CD4-positive, alpha-beta T cell treated with Interleukin-17A for 1 hour (primary cell): Measurements from ENCODE around the gene FAM83D.
"Not testable (repeated sequence)": the region's sequence is repeated elsewhere in the genome, so short reads cannot be mapped to it uniquely, and the experiment has no call there.

Experiments used
- DNase-seq: peaks from one replicate; pipeline ENCODE4 v3.0.0-alpha.2; 2020

FAM83D gene

DNA sequence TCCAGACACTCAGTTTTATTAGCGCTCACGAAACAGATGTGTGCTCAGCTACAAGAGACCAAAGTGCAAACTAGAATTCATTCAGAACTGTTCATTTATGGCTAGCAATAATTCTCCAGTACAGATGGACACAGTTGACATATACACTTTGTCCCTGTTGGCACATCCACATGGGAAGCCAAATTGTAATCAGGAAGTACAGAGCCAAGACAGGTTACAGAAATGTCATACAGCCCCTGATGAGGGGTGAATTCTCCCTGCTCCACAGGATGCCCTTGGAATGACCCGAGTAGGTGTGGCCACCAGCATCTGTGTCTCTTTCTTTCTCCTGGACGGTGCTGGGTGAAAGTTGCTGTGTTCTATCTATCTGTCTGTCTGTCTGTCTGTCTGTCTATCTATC, 43.5 kb downstream of the FAM83D start:
- no peak for DNase-seq

DNA sequence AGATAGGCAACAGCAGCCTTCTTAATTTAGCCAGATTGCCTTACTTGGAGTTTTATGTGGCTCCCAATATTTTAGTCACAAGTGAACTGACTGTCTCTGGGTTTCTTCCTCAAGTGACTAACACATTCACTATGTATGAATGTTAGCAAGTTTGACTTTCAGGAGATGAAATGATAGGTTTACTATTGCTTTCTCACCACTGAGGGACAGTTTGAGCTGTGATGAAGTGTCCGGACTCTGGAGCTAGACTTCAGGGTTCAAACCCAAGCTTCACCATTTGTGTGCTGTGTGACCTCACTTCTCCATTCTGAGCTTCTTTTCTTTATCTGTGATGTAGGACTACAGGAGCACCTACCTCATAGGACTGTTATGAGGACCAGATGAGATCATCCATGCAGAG, 44.1 kb downstream of the FAM83D start:
- no peak for DNase-seq

DNA sequence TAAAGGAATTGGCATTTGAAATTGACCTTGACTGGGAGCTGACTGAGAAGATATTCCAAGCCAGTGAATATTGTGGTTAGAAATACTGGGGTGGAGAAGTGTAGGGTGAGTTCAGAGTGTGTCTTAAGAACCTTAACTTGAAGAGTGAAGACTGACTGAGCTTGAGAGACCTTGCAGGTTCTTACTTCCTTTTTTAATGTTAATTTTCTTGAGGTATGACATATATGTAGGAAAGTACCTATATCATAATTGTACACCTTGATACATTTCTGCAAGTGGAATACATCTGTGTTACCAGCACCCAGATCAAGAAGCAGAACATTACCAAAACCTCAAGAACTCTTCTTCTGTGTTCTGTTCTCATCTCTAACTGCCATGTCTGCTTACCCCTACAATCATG, 46.9 kb downstream of the FAM83D start:
- no peak for DNase-seq

DNA sequence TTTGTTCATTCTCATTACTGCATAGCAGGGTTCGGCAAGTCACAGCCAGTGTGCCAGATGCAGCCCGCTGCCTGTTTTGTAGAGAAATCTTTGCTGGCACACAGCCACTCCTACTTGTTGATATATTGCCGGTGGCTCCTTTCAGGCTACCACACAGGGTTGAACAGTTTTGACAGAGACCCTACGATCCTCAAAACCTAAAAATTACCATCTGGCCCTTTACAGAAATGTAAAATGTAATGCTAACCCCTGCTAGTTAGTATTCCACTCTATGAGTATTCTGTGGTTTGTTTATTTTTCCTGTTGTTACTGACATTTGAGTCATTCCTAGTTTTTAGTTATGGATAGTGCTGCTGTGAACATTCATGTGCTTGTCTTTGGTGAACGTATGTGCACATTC, 47.4 kb downstream of the FAM83D start:
- no peak for DNase-seq

DNA sequence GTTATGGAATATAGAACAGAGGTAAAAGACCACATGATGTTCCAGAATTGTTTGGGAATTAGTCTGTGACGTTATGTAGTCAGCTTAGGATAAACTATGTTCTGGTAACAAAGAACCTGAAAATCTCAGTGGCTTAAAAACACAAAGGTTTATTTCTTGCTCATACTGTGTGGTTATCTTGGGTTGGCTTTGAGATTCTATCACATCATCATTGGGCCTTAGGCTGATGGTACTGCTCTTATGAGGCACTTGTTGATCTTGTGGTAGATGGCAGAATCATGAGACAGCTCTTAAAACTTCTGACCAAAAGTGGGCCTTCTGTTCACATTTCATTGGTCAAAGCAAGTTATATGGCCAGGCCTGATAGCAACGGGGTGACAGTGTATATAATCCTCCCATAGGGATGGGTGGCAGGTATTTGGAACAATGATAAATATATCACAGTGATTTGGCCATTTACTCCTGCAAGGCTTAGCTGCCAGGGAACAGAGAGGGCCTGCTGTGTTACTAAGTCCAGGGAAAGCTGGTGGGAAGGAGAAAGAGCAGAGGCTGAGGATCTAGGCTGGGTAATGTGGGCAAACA, 49.4 kb downstream of the FAM83D start:
- no peak for DNase-seq

DNA sequence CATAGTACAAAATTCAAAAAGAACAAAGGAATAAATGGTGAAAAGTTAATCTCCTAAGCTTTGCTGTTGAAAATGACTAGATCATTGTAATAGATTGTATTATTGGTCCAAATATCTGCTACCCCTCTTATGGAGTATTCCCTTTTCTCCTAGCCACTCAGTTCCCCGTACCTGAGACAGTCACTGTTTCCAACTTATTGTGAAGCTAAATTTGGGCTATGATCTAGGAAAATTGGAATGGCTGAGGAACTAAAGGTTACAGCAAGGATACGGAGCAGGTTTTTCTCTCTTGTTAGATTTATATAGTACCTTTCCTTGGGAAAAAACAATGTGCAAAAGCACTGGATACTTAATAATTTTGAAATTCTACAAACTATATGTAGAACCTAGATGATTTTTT, 53.2 kb downstream of the FAM83D start:
- DNase-seq, result no peak

DNA sequence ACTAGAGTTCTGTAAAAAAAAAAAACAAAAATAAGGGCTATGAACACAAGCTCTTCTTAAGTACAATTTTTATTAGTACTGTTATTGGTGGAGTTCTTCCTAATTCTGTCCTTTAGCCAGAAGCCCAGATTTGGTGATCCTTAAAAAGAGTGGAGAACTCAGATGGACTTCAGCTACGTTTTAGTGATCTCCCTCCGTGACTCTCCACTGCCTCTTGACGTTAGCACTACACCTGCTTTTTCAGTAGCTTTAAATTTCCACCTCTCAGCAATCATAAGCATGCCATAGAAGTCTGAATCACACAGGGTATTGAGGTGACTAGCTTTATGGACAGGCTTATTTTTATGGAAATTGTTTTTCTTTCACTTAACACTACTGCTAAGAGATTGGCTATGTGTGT, 53.6 kb downstream of the FAM83D start:
- DNase-seq, result no peak

DNA sequence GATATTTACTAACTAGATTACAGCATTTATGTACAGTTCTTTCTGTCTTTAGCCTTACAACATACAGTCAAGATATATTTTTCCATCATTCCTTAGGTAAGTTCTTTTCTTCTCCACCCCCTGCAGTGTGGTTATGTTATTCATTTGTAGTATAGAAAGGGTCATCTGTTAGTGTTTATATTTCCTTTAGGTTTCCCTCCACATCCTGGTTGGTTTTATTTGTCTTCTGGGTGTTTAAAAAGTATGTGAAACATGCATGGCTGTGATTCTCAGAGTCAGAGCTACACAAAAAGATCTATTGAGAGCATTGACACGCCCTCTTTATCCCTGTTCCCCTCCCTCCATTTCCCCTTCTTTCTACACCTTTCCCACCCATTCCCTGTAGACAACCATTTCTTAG, 56.1 kb downstream of the FAM83D start:
- DNase-seq, result no peak

DNA sequence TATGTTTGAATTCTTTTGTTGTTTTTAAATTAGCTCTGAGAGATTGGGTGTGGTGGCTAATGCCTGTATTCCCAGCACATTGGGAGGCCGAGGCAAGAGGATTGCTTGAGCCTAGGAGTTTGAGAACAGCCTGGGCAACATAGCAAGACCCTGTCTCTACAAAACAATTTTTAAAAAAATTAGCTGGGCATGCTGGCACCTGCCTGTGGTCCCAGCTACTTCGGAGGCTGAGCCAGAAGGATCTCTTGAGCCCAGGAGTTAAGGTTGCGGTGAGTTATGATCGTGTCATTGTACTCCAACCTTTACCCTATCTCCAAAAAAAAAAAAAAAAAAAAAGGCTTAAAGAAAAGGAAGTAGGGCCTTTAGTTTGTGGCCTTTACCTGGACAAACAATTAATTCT, 58.8 kb downstream of the FAM83D start:
- no peak for DNase-seq

DNA sequence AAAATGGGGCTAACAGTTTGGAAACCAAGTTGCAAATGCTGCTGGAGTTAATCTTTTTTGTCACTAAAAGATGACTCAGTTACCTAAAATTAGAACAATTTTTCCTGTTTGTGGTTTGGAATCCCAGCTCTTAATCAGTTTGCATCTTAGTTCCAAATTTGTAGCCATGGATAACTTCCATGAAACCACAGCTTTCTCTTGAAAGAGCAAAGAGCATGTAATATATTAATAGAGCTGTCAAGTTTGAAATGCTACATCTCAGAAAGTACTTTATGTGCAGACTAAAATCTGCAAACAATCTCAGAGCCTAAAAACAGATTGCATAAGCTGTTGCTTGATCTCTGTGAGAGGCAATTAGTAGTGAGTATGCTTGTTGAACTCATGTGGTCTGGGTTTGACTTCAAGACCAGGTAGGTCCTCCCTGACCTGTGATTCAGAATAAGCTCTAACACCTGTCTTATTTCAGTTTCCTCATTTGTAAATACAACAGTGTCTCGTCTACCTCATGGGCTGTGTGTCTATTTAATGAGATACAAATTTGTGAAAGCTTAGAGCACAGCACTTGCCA, 59.5 kb downstream of the FAM83D start:
- no peak for DNase-seq

DNA sequence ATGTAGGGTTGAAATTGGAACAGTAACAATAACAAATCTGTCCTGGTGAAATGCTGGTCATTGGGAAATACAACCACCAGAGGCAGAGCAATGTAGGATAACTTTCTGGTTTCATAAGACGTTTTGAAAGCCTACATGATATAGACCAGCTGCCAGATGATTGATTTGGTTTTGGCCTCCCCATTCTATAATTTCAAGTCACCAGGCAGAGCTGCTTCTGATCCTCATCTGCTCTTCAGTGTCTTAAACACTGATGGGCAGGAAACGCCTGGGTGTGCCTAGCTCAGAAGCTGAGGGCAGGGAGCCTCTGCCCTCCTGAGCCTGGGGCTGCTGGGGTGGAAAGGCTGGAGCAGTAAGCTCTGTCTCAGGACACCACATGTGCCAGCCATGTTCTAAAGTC, 60.4 kb downstream of the FAM83D start:
- DNase-seq, result no peak

DNA sequence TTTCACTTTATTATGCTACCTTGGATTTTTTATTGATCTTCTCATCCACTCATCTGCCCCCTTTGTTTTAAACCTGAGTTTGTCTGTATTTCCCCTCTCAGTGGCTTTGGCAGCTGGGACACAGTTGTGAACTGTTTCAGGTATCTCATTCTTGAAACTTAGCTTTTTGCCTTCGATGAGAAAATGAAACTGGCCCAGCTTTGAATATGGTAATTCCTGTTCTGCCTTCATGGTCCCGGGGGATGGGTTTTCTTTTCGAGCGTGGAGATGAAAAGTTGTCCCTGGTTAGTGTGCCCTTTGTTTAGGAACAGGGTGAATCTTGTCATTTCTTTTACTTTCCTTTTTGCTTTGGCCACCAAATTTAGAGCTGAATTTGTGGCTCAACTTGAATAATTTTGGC, 61.6 kb downstream of the FAM83D start:
- DNase-seq, result no peak

DNA sequence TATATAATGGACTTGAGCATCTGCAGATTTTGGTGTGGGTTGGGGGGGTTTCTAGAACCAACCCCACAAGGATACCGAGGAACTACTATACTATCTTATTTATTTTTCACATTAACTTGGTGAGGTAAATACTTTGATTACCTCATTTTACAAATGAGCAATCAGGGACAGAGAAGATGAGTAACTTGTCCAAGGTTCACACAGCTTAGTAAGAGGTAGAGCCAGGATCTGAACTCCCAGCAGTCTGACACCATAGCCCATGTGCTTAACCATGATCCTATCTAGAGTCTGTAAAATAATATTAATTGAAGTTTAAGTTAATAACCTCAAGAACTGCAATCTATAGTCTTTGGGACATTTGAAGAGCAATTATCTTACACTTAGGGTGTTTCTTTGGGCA, 64.5 kb downstream of the FAM83D start:
- no peak for DNase-seq

DNA sequence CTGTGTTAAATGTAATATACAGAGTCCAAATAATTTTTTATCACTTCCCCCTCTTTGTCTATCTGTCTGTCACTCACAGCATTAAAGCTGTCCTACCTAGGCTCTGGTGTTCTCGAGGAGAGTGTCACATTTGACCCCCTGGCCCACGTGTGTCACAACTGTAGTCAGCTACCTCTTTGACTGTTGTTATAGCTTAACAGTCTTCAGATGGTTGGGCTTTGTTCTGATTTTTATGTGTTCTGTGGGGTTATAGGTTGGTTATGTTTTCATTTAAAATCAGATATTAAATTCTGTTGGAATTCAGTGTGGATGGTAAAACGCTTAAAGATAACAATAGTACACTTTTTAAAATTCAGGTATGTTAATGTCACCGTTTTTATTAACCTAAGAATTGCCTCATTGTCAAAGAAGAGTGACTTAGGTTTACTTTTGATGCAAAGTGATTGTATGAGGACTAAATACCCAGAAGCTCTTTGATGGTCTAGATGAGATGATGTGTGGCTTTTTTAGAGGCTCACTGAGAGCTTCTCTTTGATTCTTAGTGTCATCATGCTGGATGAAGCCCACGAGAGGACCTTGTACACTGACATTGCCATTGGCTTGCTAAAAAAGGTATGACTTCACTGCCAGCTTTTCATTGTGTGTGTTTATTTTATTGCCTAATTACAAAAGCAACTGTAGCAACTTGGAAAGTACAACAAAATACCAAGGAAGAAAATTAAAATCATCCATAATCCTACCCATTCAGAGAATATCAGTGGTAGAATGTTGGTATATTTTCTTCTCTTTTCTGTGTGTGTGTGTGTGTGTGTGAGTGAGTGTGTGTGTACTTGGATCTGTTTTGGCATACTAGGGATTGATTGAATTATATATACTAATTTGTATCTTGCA, 65.8 kb downstream of the FAM83D start:
- DNase-seq, result no peak

DNA sequence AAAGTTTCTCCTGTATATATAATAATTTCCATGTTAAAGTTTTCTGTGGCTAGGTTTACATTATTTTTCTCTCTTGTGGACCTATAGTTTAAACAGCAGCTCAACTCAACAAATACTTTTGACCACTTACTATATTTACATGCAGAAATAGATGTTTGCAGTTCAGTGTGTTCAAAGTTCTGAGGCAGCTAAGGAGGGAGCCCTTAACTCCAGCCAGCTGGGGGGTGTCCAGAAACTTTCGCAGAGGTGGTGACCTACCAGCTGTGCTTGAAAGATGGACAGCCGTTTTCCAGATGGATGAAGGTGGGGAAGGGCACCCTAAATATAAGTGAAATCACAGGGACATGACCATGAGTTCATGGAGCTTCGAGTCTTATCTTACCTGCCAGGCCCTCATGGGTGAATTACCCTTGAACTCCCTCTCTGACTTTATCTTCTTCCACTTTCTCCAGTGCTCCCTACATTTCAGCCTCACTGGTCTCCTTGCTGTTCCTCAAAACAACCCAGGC, 69.4 kb downstream of the FAM83D start:
- DNase-seq, result no peak

DNA sequence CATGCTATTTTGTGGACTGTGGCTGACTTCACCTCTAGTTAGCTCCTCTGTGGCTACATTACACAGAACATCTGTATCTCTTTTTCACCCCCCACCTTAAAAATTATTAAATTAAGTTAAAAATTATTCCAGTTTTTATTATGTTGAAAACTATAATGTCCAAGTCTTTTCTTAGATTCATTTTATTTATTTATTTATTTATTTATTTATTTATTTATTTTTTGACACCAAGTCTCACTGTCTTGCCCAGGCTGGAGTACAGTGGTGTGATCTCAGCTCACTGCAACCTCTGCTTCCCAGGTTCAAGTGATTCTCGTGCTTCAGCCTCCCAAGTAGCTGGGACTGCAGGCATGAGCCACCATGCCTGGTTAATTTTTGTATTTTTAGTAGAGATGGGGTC, 70.6 kb downstream of the FAM83D start:
- DNase-seq, result not testable (repeated sequence)

DNA sequence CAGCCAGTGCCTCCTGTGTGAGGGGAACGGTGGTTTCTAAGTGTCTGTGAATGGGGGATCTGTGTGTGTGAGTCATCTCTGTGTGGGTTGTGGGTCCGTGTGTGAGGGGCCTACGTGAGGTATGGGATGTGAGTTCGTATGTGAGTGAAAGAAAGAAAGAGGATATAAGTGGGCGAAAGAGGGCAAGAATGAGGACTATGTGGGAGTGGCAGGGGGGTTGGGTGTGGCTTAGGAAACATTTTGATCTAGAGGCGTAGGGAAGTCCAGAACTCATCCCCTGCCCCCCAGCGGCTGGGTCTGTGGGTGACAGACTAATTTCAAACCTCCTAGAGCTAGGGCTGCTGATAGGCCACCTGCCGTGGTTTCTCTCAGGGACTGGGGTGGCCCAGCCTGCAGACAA, 71.4 kb downstream of the FAM83D start:
- peak; percentile 2 for DNase-seq

DNA sequence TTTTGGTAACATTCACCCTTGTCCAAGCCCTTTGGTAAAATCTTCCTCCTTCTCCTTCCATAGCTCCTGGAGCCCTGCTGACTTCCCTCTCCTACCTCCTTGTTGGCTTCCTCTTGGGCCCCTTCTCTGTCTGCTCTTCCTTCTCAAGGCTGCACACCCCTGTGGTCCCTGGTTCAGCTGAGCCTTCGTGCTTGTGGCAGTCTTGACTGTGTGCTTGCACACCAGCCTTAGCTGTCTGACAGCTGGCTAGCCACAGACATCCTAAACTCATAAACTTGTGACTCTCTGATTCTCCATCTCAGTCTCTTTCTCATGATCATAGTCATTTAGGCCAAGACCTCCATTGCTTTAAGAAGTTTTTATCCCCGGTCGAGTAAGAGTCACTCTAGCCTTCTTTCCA, 73.0 kb downstream of the FAM83D start:
- DNase-seq, result no peak

DNA sequence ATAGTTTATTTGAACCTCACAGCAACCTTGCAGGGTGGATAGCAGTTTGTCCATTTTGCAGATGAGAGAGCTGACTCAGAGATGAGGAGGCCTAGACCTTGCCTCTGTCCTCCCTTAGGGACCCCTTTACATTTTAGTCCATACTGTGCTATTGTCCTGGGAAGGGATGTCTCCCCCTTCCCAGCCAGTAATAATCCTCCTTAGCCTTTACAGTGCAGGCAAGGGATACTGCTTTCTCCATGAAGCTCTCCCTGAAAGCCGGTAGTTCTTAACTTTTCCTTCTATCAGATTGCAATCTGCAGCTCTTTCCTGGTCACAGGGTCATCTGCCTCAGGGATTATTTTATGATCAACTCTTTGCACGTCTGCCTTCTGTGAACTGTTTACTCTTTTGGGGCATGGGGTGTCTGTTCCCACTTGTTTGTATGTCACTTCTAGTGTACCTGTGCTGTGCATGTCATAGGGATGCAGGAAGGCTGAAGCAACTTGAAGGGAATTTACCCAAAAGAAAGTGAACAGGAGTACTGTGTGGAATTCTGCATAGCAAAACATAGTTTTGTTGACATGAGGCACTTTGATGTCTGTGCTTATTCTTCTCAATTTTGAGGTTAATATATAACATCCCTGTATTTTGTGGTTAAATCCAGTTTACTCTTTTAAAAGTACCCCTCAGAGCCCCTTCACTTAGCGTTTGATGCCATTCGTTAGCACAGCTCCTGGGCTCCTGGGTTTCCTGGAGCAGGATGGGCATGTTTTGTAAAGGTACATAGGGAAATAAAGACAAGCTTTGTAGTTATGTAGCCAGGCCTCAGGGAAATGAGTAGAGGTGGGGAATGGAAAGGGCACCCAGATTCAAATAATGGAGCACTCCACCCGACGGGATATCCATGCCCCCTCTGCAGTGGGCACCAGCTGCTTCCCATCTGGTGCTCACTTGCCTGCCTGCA, 74.0 kb downstream of the FAM83D start:
- DNase-seq, result no peak
